Measurements from ENCODE around the gene HRH2.
"Not testable (repeated sequence)": the region's sequence is repeated elsewhere in the genome, so short reads cannot be mapped to it uniquely, and the experiment has no call there.

The HRH2 gene

GRCh38 chr5:175745210-175745609 lies 87.3 kb downstream of the HRH2 start:
- DNase-seq, result no peak

- DNase-seq, result no peak
Observed at GRCh38 chr5:175746851-175747250, 89.0 kb downstream of the HRH2 start.

GRCh38 chr5:175747539-175748060 lies 89.7 kb downstream of the HRH2 start:
- DNase-seq, result no peak

DNA sequence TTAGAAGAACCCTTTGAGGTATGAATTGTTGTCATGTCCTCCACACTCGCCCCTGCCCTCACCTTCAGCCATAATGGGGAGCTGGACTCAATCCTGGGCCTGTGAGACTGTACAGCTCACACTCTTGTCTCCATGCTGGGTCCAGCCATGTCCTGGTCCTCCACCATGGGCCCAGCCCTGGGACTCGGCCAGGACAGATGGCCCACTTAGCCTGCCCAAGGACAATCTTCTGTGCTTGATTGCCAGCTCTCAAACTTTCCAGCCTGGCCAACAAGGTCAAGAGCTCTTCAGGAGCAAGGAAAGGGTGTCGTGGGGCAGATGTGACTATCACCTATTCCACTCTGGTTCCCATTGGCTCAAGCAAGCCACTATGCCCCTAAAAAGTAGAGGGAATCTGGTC lies 90.8 kb downstream of the HRH2 start:
- DNase-seq, result no peak

DNA sequence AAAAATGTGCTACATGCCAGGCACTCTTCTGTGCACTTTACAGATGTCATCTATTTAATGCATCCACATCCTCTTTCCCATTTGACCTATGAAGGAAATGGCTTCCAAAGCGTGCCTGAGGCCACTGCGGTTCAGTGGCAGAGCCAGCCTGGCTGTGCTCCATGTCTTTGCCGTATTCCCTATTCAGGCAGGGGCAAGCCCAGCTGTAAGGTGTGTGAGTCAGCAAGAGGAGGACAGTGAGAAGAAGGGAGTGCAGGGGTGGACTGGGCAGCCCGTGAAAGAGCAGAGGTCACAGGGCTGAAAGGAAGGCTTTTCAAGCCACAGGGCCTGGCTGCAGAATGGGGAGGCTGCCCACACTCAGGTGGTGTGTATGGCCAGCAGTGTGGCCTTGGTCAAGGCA lies 91.7 kb downstream of the HRH2 start:
- DNase-seq, result no peak

- DNase-seq, result peak; percentile 12
Observed at GRCh38 chr5:175750511-175750931, 92.7 kb downstream of the HRH2 start.

DNA sequence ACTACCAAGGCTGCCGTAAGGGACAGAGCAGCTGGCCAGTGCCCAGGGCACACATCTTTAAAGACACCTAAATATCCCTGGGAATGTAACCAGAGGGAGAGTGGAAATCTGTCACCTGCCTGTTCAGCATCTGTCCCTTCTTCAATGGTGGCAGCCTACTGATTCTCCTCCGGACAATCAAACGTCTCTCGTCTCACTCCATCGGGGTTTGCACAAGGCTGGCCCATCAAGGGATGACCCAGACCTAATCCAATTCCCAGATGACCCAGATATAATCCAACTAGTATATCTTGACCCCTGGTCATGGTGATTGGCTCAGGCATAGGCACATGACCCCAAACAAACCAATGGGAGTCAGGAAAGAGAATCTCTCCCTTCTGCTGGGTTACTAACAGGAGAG lies 93.5 kb downstream of the HRH2 start:
- DNase-seq, result no peak

DNA sequence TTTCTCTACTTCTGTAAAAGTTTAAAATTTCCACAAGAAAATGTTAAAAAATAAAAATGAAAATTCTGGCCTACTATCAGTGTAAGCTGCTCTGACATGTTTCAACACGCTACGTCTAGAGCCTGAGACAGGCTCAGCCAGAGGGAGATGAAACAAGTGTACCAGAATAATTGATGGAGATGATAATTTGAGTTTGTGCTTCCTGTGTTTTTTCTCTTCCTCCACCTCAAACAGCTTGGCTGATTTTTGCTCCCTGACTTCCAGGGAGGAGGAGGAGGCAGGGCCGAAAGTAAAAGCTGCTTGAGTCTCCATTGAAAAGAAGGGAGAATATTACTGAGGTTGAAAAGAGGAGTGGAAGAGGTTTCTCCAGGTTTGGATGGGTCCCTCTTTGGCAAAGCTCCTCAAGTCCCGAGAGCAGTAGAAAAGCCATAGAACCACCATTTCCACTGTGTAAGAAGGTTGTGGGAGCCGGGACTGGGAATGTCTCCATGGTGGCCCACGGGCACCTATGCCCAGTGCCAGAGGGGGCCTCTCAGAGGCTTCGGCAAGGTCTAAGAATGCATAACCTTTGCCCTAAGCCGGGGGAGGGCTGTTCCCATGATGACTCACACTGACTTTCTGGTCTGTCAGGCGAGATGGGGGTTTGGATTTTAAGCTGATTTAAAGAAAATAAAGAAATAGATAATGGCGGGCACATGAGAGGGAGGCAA lies 95.1 kb downstream of the HRH2 start:
- DNase-seq, result no peak

DNA sequence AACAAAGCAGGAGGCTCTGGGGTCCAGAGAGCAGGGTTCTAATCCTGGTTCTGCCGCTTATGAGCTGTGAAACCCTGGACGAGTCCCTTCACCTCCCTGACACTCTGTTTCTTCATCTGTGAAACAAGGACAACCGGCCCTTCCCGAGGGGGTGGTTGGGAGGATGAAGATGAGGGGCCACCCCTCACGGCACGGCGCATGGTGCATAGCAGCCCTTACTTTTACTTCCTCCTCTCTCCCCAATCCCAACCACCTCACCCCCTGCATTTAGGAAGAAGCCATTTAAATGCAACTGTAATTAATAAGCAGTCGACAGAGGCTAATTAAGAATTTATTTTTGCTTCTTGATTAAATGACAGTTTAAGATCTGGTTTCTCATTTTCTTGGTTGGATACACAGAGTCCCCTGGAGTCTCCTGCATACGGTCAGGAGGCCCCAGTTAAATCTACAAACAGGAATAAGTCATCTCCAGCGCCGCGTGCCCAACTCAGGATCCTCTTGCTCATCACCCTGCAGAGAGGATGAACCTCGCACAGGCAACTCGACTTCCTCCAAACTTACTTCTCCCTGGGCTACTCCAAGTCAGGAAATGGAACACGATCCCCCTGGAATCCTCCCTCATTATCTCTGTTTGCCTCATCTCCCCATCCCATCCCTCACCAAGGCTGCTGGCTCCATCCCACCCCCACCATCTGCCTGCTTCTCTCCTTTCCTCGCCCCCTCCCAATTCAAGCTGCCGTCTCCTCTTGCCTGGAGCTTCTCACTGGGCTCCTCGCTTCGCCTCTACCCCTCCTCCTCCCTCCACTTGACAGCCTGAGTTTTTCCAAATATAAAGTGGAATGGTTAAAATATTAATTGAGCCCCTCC lies 95.9 kb downstream of the HRH2 start:
- DNase-seq, result no peak

- not testable (repeated sequence) for DNase-seq
Observed at GRCh38 chr5:175759991-175760390, 102.1 kb downstream of the HRH2 start.

All from NCI-H1436 (cell line).